HUES48 (cell line): ENCODE data around the gene TRAPPC3L.

Experiments used
- H3K27ac ChIP-seq: one replicate; pipeline ENCODE4 v1.7.0; 2013; ENCODE audit warnings: low read depth, low read length, inconsistent platforms
- H3K27me3 ChIP-seq: 2 replicates; pipeline ENCODE4 v1.6.1; 2013; ENCODE audit warnings: mild to moderate bottlenecking, low read length; ENCODE audit not compliant: control insufficient read depth, insufficient read depth
- H3K36me3 ChIP-seq: 2 replicates; pipeline ENCODE4 v1.6.1; 2013; ENCODE audit warnings: low read length; ENCODE audit not compliant: control insufficient read depth, insufficient read depth
- H3K4me1 ChIP-seq: 2 replicates; pipeline ENCODE4 v1.6.1; 2013; ENCODE audit warnings: mild to moderate bottlenecking, low read length; ENCODE audit not compliant: control insufficient read depth, insufficient read depth
- H3K4me3 ChIP-seq: 2 replicates; pipeline ENCODE4 v1.5.1; 2013; ENCODE audit warnings: mild to moderate bottlenecking, low read depth, low read length
- H3K9ac ChIP-seq: 2 replicates; pipeline ENCODE4 v1.6.1; 2013; ENCODE audit warnings: mild to moderate bottlenecking, low read depth, low read length, moderate library complexity
- H3K9me3 ChIP-seq: 2 replicates; pipeline ENCODE4 v1.6.1; 2013; ENCODE audit warnings: low read length; ENCODE audit not compliant: control insufficient read depth, insufficient read depth

The TRAPPC3L gene

DNA sequence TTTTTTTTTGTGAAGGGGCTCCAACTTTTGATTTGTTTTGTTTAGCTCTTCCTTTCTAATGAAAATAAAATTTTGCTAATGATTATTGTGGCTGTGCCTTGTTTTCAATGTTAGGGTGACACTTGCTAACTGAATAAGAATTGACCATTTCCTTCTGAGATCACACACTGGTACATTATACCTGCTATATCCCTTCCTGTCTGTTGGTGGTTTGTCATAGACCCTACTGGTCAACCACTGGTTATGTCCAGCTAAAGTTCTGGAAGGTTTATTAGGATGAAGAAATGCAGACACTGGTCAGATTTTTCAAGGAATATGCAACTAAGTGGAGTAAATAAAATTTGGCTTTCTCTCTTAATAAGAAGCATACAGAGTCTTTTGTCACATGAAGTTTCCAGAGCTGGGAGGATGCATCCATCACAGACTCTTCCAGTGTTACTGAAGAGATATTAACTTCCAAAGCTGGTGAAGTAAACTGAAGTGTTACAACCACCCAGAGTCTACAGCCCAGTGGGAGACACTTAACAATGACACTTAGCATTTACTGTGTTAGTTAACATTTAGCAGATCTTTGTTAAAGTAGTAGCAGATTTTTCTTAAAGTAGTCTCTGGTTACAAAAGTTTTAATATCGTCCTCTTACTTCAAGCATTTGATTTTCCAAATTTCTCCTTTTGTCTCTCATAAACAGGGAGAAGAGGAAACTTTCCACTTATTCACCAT, 53.7 kb downstream of the TRAPPC3L start:
- Histone ChIP-seq H3K27me3 (no peaks in the 10 kb centered on the region), H3K9me3 (no peaks in the 10 kb centered on the region), H3K36me3 (no peaks in the 10 kb centered on the region), H3K4me3 (no peak overlapping the region), H3K9ac (no peak overlapping the region), H3K27ac (peak overlapping the region; percentile 50), H3K4me1 (no peaks in the 10 kb centered on the region)

DNA sequence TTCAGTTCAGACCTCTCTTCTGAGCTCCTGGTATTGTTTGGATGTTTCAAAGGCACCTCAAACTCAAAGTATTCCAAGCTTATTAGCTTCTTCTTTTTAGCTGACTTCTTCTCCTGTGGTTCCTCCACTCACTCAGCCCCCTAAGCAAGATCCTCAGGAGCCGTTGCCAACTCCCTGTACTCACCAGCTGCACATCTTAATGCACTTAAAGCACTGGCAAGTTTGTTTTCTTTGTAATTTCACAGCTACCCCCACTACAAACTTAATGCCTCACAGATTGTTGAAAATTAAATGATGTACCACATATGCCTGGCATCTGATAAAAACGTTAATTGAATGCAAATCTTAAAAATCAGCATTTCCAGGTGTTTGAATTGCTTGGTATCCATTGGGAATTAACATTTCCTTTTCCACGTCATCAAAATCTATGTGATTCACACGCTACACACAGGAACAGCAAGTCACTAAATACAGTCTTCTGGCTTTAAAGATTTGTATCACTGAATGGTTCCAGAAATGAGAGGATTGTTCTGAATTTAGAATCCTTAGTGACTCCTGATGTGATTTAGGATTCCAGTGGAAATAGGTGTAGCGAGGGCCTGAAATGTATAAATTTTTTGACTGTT, 59.8 kb downstream of the TRAPPC3L start:
- Histone ChIP-seq H3K9me3 (no peaks in the 10 kb centered on the region), H3K9ac (no peak overlapping the region), H3K27me3 (no peaks in the 10 kb centered on the region; the same call in 1 of the 2 replicates), H3K4me1 (no peaks in the 10 kb centered on the region), H3K4me3 (no peak overlapping the region), H3K27ac (no peak overlapping the region), H3K36me3 (no peaks in the 10 kb centered on the region)

DNA sequence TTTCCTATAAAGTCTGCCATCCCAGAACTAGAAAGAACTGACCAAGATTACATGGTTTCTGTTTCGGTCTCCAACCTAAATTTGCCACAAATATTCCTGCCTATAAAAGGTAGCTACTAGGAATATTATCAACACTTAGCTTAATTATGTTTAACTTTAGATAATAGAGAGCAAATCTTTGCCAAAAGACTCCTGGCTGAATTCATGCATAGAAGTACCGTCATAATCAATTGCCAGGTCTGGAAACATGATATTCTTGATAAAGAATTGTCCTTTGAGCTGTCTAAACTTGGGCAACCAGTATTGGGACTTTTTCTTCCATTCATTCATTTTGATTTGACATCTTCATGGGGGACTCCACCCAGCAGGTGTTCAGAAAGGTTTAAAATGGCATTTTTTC, 61.9 kb downstream of the TRAPPC3L start:
- Histone ChIP-seq H3K27me3 (no peaks in the 10 kb centered on the region; the same call in 1 of the 2 replicates), H3K9ac (no peak overlapping the region), H3K4me3 (no peak overlapping the region), H3K27ac (no peak overlapping the region), H3K4me1 (no peaks in the 10 kb centered on the region), H3K9me3 (no peaks in the 10 kb centered on the region), H3K36me3 (no peaks in the 10 kb centered on the region)

GRCh38 chr6:116482780-116483179, 62.7 kb downstream of the TRAPPC3L start:
- Histone ChIP-seq H3K4me1 (no peaks in the 10 kb centered on the region), H3K27ac (no peak overlapping the region), H3K9me3 (no peaks in the 10 kb centered on the region), H3K27me3 (no peaks in the 10 kb centered on the region; the same call in 1 of the 2 replicates), H3K36me3 (no peaks in the 10 kb centered on the region), H3K4me3 (no peak overlapping the region), H3K9ac (no peak overlapping the region)

DNA sequence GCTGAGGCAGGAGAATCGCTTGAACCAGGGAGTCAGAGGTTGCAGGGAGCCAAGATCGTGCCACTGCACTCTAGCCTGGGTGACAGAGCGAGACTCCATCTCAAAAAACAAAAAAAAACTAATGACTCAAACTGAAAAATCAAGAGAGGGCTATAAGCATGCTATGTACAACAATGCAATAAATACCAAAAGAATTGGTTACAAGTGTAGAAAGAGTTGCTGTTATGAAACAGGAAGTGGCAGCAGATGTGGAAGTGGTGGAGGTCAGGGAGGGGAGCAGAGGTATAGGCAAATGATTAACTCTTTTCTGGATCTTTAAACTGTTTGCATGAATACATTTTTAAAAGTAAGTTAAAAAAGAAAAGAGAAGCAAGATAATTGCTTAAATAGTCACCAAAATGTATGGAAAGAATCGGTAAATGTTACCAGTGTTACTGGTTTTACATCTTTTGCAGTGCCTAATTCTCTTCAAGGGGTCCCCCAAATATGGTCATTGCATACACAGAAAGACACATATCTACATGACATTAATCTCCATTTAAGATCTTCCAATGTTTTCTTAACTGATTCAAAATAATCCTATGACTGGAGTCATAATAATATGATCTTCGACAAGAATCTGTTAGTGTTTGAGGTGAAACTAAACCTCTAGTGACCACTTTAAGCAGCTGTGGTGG, 69.3 kb downstream of the TRAPPC3L start:
- no peaks in the 10 kb centered on the region for H3K36me3 ChIP-seq
- H3K4me3 ChIP-seq: no peak overlapping the region
- H3K4me1 ChIP-seq: no peaks in the 10 kb centered on the region
- no peaks in the 10 kb centered on the region for H3K27me3 ChIP-seq
- no peak overlapping the region for H3K27ac ChIP-seq
- H3K9ac ChIP-seq: no peak overlapping the region
- no peaks in the 10 kb centered on the region for H3K9me3 ChIP-seq

DNA sequence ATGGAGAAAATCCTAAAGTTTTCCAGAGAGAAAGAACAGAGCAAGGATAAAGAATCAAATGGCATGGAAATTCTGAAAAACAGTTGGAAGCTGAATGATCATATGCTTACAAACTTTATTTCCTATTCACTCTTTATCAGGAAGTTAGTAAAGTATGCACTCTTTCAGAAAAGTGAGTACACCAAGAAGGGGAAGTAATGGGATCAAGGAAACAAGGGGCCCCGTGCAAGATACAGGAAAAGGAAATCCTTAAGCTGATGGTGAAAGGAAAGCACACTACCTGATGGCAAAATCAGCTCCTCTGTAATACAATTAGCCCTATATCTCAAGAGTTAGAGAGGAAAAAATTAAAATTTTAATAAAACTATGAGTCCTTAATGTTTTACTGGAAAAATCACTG, 70.3 kb downstream of the TRAPPC3L start:
- Histone ChIP-seq H3K4me1 (no peaks in the 10 kb centered on the region), H3K27ac (no peak overlapping the region), H3K9ac (no peak overlapping the region), H3K36me3 (no peaks in the 10 kb centered on the region), H3K9me3 (no peaks in the 10 kb centered on the region), H3K4me3 (no peak overlapping the region), H3K27me3 (no peaks in the 10 kb centered on the region)

GRCh38 chr6:116472706-116473105, 72.8 kb downstream of the TRAPPC3L start:
- H3K4me1 ChIP-seq: no peaks in the 10 kb centered on the region
- H3K27ac ChIP-seq: no peak overlapping the region
- no peak overlapping the region for H3K9ac ChIP-seq
- no peaks in the 10 kb centered on the region for H3K36me3 ChIP-seq
- no peaks in the 10 kb centered on the region for H3K27me3 ChIP-seq
- no peaks in the 10 kb centered on the region for H3K9me3 ChIP-seq
- H3K4me3 ChIP-seq: no peak overlapping the region

DNA sequence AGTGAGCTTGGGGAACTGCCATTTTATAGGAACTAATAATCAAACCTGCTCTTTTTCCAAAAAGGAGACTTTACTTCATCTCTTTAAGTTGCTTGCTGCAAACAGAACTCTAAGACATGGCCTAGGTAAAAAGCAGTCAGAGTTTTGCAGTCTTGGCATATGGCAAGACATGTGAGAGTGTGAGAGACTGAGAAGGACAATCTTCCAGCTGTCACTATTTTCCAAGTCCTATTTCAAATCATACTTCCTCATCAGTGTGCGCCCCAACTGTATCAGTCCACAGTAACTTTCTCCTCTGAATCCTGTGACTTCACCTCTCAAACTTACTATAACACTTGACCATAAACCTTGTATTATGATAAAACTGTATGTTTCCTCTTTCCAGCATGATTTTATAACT, 74.0 kb downstream of the TRAPPC3L start:
- no peaks in the 10 kb centered on the region for H3K36me3 ChIP-seq
- no peak overlapping the region for H3K27ac ChIP-seq
- H3K4me3 ChIP-seq: no peak overlapping the region
- no peaks in the 10 kb centered on the region for H3K27me3 ChIP-seq
- H3K9ac ChIP-seq: no peak overlapping the region
- no peaks in the 10 kb centered on the region for H3K9me3 ChIP-seq
- no peaks in the 10 kb centered on the region for H3K4me1 ChIP-seq

GRCh38 chr6:116468293-116468692, 77.2 kb downstream of the TRAPPC3L start:
- H3K9ac ChIP-seq: no peak overlapping the region
- H3K36me3 ChIP-seq: no peaks in the 10 kb centered on the region
- H3K4me1 ChIP-seq: peaks cover 15% of the 10 kb centered on the region
- peaks cover 2% of the 10 kb centered on the region for H3K27me3 ChIP-seq
- H3K9me3 ChIP-seq: no peaks in the 10 kb centered on the region
- no peak overlapping the region for H3K27ac ChIP-seq
- H3K4me3 ChIP-seq: no peak overlapping the region

DNA sequence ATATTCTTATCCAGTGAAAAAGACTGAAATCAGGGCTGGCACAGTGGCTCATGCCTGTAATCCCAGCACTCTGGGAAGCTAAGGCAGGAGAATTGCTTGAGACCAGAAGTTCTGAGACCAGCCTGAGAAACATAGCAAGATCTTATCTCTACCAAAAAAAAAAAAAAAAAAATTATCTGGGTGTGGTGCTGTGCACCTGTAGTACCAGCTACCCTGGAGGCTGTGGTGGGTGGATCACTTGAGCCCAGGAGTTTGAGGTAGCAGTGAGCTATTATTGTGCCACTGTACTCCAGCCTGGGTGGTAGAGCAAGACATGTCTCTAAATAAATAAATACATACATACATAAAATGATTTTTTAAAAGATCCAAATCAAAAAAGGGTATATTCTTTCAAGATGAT, 78.0 kb downstream of the TRAPPC3L start:
- H3K27ac ChIP-seq: no peak overlapping the region
- H3K9ac ChIP-seq: no peak overlapping the region
- no peaks in the 10 kb centered on the region for H3K36me3 ChIP-seq
- H3K9me3 ChIP-seq: no peaks in the 10 kb centered on the region
- H3K27me3 ChIP-seq: peaks cover 10% of the 10 kb centered on the region
- peaks cover 15% of the 10 kb centered on the region for H3K4me1 ChIP-seq
- no peak overlapping the region for H3K4me3 ChIP-seq

GRCh38 chr6:116467096-116467495, 78.4 kb downstream of the TRAPPC3L start:
- peaks cover 14% of the 10 kb centered on the region for H3K27me3 ChIP-seq
- H3K4me3 ChIP-seq: no peak overlapping the region
- no peaks in the 10 kb centered on the region for H3K9me3 ChIP-seq
- no peak overlapping the region for H3K27ac ChIP-seq
- H3K9ac ChIP-seq: no peak overlapping the region
- H3K4me1 ChIP-seq: peaks cover 15% of the 10 kb centered on the region
- no peaks in the 10 kb centered on the region for H3K36me3 ChIP-seq
